OCI-LY1 (cell line): Measurements from ENCODE around the gene ARHGAP25.
A peak's percentile ranks its signal among the peaks of the same experiment; 100 is the strongest.

Source experiments
- H2AFZ ChIP-seq: fragments of 200-600 bp; sonication (generic), shearing (Covaris generic); 2 replicates; pipeline ENCODE4 v1.6.0; 2014; ENCODE audit warnings: antibody characterized with exemption, mild to moderate bottlenecking, low read length
- H3F3A ChIP-seq: fragments of 200-600 bp; sonication (generic), shearing (Covaris generic); 2 replicates; pipeline ENCODE4 v1.6.0; 2014; ENCODE audit warnings: mild to moderate bottlenecking, antibody characterized with exemption, low read length, moderate library complexity; ENCODE audit not compliant: insufficient read depth
- H3K27ac ChIP-seq: fragments of 200-600 bp; sonication (generic); 2 replicates; pipeline ENCODE4 v1.5.1; 2014; ENCODE audit warnings: low read length, mixed run types, mild to moderate bottlenecking, low read depth; ENCODE audit not compliant: poor library complexity, severe bottlenecking
- H3K27me3 ChIP-seq: fragments of 200-600 bp; sonication (generic); 2 replicates; pipeline ENCODE4 v1.6.0; 2014; ENCODE audit warnings: antibody characterized with exemption, mild to moderate bottlenecking, low read length, moderate library complexity; ENCODE audit not compliant: insufficient read depth
- H3K36me3 ChIP-seq: fragments of 200-600 bp; sonication (generic); 2 replicates; pipeline ENCODE4 v1.6.1; 2014; ENCODE audit warnings: mild to moderate bottlenecking, antibody characterized with exemption, low read length, moderate library complexity, mixed read lengths; ENCODE audit not compliant: insufficient read depth
- H3K4me1 ChIP-seq: fragments of 200-600 bp; sonication (generic); 2 replicates; pipeline ENCODE4 v1.5.1; 2014; ENCODE audit warnings: mild to moderate bottlenecking, low read length, moderate library complexity; ENCODE audit not compliant: insufficient read depth, severe bottlenecking
- H3K4me2 ChIP-seq: fragments of 200-600 bp; sonication (generic), shearing (Covaris generic); 2 replicates; pipeline ENCODE4 v1.6.1; 2014; ENCODE audit warnings: low read length
- H3K4me3 ChIP-seq: fragments of 200-600 bp; sonication (generic); 2 replicates; pipeline ENCODE4 v1.5.1; 2014; ENCODE audit warnings: low read length, low read depth, mild to moderate bottlenecking, mixed read lengths; ENCODE audit not compliant: poor library complexity, severe bottlenecking
- H3K79me2 ChIP-seq: fragments of 200-600 bp; shearing (Covaris generic); 2 replicates; pipeline ENCODE4 v1.6.1; 2016; ENCODE audit warnings: mixed run types, low read length, mixed read lengths; ENCODE audit not compliant: insufficient read depth
- H3K9ac ChIP-seq: fragments of 200-600 bp; sonication (generic), shearing (Covaris generic); 2 replicates; pipeline ENCODE4 v1.6.1; 2014; ENCODE audit warnings: mild to moderate bottlenecking, low read length, mixed read lengths
- H3K9me2 ChIP-seq: fragments of 200-600 bp; sonication (generic), shearing (Covaris generic); 2 replicates; pipeline ENCODE4 v1.6.1; 2014; ENCODE audit warnings: low read depth, mild to moderate bottlenecking, low read length, mixed read lengths
- H3K9me3 ChIP-seq: fragments of 200-600 bp; shearing (Covaris generic); 2 replicates; pipeline ENCODE4 v1.6.1; 2014; ENCODE audit warnings: low read length, mixed read lengths
- H4K20me1 ChIP-seq: fragments of 200-600 bp; sonication (generic), shearing (Covaris generic); 2 replicates; pipeline ENCODE4 v1.6.0; 2016; ENCODE audit warnings: mild to moderate bottlenecking, low read length; ENCODE audit not compliant: insufficient read depth
- CTCF ChIP-seq: fragments of 200-600 bp; sonication (generic), shearing (Covaris generic); IDR thresholded peaks from 2 replicates; pipeline ENCODE4 v1.5.1; 2017; ENCODE audit warnings: mild to moderate bottlenecking, antibody characterized with exemption, low read length, moderate library complexity, mixed read lengths
- EZH2 ChIP-seq: fragments of 200-600 bp; sonication (generic), shearing (Covaris generic); IDR thresholded peaks from 2 replicates; pipeline ENCODE4 v1.8.0; 2017; ENCODE audit warnings: borderline replicate concordance, mixed run types, mild to moderate bottlenecking, antibody characterized with exemption, low read length, moderate library complexity, mixed read lengths

Gene ARHGAP25

DNA sequence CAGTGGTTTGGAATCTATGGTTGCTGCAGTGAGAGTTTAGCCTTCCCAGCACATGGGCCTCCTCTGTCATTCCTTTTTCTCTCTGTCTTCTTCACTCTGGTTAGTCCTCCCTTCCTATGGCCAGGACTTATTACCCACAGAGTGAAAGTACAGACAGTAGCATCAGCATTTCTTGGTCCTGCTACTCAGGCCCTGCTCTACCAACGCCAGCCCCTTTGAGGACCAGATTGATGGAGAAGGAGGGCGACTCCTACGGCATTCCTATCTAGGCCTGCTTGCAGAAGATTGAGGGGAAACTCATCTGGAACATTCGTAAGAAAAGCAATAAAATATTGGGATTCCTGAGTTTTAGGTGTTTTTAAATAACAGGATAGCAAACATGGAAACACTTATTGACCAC lies 93.1 kb downstream of the ARHGAP25 start:
- Histone ChIP-seq H3K27me3 (no peaks in the 10 kb centered on the region), H3K4me2 (no peak overlapping the region), H3K9me3 (no peaks in the 10 kb centered on the region), H3K79me2 (no peaks in the 10 kb centered on the region), H3K27ac (peak overlapping the region; percentile 75), H4K20me1 (no peaks in the 10 kb centered on the region), H3K9me2 (no peaks in the 10 kb centered on the region), H2AFZ (no peak overlapping the region), H3K36me3 (peaks cover 42% of the 10 kb centered on the region), H3K4me1 (peaks cover 43% of the 10 kb centered on the region), H3K9ac (no peak overlapping the region), H3F3A (0 out of 2 replicates have a peak, but pooled peaks cover 3% of the 10 kb centered on the region), H3K4me3 (no peak overlapping the region)
- TF ChIP-seq EZH2 (no peak), CTCF (no peak)

GRCh38 chr2:68828887-68829708 lies 94.5 kb downstream of the ARHGAP25 start:
- TF ChIP-seq CTCF, result no peak
- TF ChIP-seq EZH2, result no peak

DNA sequence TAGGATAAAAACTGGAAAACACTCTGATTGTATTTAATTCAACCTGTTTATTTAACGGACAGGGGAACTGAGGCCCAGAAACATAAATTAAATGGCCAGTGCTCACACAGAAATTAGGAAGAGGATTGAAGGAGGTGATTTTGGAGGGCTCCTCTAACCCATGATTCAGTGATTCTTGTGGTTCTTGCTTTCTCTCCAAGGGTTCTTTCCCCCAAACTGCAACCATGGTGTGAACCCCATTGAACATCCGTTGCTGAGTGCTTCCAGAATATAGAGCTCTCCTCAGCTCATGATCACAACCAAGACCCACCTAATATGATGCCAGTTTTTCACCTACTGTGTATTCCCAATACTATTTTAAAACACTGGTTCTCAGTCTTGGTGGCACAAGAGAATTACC lies 95.1 kb downstream of the ARHGAP25 start:
- H3K4me2 ChIP-seq, result peak overlapping the region; percentile 48
- H3F3A ChIP-seq, result 0 out of 2 replicates have a peak, but pooled peaks cover 3% of the 10 kb centered on the region
- no peak overlapping the region for H3K4me3 ChIP-seq

More at GRCh38 chr2:68828887-68829708, 94.5 kb downstream of the ARHGAP25 start:
- H3K9me3 ChIP-seq, result no peaks in the 10 kb centered on the region
- H3K79me2 ChIP-seq, result no peaks in the 10 kb centered on the region
- H3K27ac ChIP-seq, result peak overlapping the region; percentile 75
- H2AFZ ChIP-seq, result no peak overlapping the region
- H4K20me1 ChIP-seq, result no peaks in the 10 kb centered on the region
- H3K4me3 ChIP-seq, result no peak overlapping the region
- no peaks in the 10 kb centered on the region for H3K27me3 ChIP-seq
- H3K4me2 ChIP-seq, result peak overlapping the region; percentile 48
- no peaks in the 10 kb centered on the region for H3K9me2 ChIP-seq
- peaks cover 57% of the 10 kb centered on the region for H3K4me1 ChIP-seq
- no peak overlapping the region; the same call in 1 of the 2 replicates for H3K9ac ChIP-seq
- peaks cover 28% of the 10 kb centered on the region for H3K36me3 ChIP-seq
- H3F3A ChIP-seq, result 0 out of 2 replicates have a peak, but pooled peaks cover 3% of the 10 kb centered on the region

More for the DNA sequence above, 95.1 kb downstream of the ARHGAP25 start:
- H3K9me3 ChIP-seq, result no peaks in the 10 kb centered on the region
- no peaks in the 10 kb centered on the region for H3K9me2 ChIP-seq
- TF ChIP-seq CTCF, result no peak
- TF ChIP-seq EZH2, result no peak
- no peak overlapping the region for H2AFZ ChIP-seq
- no peaks in the 10 kb centered on the region for H4K20me1 ChIP-seq
- H3K27me3 ChIP-seq, result no peaks in the 10 kb centered on the region
- no peaks in the 10 kb centered on the region for H3K79me2 ChIP-seq
- peaks cover 22% of the 10 kb centered on the region for H3K36me3 ChIP-seq
- H3K9ac ChIP-seq, result peak overlapping the region; percentile 8; the same call in 1 of the 2 replicates
- peak overlapping the region; percentile 75 for H3K27ac ChIP-seq
- H3K4me1 ChIP-seq, result peaks cover 64% of the 10 kb centered on the region
